ENCODE data around the gene NEK2.

DNA sequence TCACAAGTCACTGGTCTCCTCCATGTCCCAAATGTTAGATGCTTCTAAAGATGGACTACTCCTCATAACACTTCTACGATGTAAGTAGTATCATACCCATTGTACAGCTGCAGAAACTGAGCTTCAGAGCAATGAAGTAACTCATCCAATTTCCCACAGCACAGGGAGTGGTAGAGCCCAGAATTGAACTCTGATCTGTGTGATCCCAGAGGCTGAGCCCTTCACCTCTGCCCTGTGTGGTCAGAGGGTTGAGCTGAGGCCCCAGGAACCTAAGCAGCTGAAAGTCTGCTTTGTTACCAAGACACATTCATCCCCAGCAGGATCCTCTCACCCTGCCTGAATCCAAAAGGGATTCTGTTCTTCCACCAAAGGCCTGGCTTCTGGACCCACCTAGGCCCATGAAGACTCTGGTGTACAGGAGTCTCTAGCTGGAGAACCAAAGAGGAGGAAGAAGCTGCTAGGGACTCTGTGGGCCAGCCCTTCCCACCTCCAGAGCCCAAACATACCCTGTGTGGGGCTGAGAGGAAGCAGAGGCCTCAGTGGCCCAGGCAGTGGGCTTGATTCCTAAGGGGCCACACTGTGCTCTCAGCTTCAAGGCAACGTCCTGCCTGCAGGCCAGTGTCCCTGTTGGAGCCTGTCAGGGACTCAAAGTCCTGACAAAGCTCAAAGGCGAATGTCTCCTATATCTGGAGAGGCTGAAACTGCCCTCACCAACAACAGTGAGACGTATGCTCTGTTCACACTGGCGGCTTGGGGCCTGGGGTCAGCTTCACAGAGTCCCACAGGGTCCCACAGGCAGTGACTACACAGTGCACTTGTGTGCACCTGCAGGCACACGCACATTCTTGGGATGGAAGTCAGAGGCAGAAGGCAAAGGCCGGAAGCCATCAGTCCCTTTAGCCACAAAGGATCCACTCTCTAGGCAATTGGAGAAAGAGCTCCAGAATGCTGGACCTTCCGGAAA, 56.1 kb downstream of the NEK2 start:
- TF ChIP-seq, protein P1, sequence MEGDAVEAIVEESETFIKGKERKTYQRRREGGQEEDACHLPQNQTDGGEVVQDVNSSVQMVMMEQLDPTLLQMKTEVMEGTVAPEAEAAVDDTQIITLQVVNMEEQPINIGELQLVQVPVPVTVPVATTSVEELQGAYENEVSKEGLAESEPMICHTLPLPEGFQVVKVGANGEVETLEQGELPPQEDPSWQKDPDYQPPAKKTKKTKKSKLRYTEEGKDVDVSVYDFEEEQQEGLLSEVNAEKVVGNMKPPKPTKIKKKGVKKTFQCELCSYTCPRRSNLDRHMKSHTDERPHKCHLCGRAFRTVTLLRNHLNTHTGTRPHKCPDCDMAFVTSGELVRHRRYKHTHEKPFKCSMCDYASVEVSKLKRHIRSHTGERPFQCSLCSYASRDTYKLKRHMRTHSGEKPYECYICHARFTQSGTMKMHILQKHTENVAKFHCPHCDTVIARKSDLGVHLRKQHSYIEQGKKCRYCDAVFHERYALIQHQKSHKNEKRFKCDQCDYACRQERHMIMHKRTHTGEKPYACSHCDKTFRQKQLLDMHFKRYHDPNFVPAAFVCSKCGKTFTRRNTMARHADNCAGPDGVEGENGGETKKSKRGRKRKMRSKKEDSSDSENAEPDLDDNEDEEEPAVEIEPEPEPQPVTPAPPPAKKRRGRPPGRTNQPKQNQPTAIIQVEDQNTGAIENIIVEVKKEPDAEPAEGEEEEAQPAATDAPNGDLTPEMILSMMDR (IDR thresholded peaks at IDR 0.05) = no peak
- TF ChIP-seq POLR2AphosphoS5 (IDR thresholded peaks at IDR 0.05) (no peak), POLR2A (IDR thresholded peaks at IDR 0.05) (no peak)

Data from breast epithelium (tissue), 3 donors.